GM20000 (cell line): ENCODE data around the gene LNX1.

Experiments
- DNase-seq: peaks from one replicate; pipeline ENCODE4 v3.0.0; 2012; ENCODE audit warnings: low spot score
- TF ChIP-seq, protein P1 (sequence below): IDR thresholded peaks from 2 replicates; pipeline ENCODE4 v1.5.1; 2012; ENCODE audit warnings: mild to moderate bottlenecking, control low read depth; ENCODE audit errors: extremely low read depth, missing control alignments

Gene LNX1

DNA sequence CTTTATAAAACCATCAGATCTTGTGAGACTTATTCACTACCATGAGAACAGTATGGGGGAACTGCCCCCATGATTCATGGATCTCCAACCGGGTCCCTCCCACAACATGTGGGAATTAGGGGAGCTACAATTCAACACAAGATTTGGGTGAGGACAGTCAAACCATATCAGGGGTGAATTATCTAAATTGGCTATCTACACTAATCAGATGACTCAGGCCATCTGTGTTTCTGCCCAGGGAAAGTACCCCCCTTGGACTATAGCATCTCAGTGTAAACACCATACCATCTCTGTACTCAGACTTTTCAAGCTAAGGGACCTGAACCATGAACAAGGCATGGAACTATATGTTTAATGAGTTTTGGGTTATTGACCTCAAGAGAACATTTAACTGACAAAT is 76.8 kb downstream of the LNX1 start:
- TF ChIP-seq, protein P1, sequence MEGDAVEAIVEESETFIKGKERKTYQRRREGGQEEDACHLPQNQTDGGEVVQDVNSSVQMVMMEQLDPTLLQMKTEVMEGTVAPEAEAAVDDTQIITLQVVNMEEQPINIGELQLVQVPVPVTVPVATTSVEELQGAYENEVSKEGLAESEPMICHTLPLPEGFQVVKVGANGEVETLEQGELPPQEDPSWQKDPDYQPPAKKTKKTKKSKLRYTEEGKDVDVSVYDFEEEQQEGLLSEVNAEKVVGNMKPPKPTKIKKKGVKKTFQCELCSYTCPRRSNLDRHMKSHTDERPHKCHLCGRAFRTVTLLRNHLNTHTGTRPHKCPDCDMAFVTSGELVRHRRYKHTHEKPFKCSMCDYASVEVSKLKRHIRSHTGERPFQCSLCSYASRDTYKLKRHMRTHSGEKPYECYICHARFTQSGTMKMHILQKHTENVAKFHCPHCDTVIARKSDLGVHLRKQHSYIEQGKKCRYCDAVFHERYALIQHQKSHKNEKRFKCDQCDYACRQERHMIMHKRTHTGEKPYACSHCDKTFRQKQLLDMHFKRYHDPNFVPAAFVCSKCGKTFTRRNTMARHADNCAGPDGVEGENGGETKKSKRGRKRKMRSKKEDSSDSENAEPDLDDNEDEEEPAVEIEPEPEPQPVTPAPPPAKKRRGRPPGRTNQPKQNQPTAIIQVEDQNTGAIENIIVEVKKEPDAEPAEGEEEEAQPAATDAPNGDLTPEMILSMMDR: no peak
- DNase-seq: no peak

DNA sequence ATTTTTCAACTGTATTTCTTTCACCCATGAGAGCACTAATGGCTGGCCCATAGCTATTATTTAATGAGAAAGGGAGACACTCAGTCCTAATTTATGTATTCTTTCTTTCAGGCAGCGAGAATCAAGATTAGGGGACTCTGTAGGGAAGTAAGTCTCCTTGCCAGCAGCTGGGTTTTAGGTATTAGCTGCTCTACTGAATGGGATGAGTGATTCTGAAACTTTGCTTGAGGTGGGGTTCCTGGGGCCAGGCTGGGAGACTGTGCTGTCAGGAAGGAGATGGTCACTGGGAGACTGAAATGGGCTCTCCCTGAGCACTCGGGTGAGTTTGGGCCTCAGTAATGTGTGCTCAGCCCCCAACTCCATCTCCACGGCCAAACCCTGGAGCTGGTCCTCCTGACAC is 78.7 kb downstream of the LNX1 start:
- no peak for DNase-seq
- TF ChIP-seq, protein P1: no peak

DNA sequence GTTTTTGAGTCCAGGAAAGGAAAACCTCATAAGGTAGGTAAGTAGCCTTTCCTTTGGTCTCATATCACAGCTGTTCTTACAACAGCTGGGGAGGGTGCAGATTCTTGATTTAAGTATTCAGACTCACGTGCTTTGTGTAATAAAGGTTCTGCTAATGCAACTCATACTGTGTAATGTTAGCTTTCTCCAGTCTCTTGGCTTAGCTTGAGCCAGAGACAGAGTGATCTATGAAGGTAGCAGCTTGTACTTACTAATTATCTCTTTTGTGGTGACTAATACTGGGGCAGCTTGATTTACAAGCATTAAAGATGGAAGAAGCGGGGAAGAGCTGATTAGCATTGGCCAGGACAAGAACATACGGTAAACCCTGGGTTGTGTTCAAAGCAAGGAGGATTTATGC is 80.3 kb downstream of the LNX1 start:
- TF ChIP-seq, protein P1: no peak
- no peak for DNase-seq

DNA sequence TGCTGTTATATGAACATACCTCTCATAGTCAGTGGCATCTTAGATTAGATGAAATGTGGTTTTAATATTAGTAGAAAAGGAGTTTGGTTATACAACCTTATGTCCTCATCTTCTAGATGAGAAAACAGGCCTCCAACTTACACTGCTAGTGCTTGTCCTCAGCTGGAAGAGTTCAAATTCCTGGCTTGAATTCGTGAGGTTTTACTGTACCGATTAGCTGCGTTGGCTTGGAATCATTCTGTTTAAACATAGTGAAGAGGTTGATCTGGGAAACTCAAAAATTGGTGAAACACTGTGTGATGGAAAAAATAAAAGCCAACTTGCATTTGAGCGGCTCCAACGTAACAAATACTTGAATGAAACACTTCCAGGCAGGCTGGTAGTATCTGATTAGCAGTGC is 81.0 kb downstream of the LNX1 start:
- TF ChIP-seq, protein P1: no peak
- no peak for DNase-seq

DNA sequence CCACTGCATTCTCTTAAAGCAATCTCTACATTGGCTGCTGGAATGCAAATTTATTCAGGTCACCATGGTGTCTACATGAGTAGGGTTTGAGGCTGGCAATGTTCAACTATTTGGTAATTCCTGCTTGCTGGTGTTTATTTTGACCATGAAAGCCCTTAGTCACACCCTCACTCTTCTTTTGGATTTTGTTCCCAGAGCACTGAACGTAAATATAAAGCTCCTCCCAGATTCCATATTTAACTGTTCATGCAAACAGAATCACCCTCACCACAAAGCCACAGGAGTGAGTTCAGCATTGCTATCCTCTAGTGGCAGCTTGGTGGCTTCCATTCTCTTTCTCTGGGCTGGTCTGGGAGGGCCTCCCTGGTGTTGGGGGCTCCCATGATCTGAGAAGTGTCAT is 82.8 kb downstream of the LNX1 start:
- DNase-seq: no peak
- TF ChIP-seq, protein P1: no peak

DNA sequence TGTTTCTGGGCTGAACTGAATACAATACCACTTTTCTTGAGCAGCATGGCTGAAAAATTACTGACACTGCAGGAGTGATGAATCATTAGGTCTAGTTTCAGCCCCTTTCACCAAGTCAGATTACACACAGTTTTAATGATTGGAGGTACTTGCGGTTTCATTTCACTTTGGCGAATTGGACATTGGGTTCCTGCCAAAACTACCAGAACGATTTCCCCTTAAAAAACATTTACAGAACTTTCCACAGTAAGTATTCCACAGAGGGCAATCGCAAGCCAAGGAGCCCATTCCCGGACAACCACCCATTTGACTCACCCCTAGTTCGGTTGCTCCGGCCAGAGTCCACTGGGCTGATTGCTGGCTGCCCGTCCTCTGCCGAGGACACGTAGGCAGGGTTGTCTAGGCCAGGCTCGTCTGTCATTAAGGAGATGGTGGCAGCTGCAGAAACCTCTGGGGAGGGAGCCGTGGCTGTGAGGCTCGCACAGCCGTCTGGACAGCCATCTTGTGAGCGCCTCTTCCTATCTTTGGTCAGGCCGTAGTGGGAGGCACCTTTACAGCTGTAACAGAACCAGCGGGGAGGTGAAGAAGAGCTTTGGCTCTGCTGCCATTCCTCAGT is 83.5 kb downstream of the LNX1 start:
- TF ChIP-seq, protein P1: no peak
- DNase-seq: no peak

DNA sequence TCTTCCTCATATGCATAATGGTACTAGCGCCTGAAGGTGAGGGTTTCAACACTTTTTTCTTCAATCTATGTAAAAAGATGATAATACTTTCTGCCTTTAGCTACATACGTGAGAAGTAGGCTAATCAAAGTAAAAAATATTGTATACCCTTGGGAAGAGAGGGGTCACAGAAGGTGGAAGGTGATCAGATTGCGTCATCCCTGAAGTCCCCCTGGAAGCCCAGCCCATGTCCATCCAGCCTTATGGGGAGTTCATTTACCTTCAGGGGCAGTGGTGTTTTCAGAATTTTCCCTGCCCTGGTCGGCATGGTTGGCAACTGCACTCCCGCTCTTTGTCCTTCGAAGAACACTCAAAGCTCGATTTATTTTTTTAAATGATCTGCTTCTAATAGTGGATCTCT is 84.2 kb downstream of the LNX1 start:
- TF ChIP-seq, protein P1: no peak
- no peak for DNase-seq

DNA sequence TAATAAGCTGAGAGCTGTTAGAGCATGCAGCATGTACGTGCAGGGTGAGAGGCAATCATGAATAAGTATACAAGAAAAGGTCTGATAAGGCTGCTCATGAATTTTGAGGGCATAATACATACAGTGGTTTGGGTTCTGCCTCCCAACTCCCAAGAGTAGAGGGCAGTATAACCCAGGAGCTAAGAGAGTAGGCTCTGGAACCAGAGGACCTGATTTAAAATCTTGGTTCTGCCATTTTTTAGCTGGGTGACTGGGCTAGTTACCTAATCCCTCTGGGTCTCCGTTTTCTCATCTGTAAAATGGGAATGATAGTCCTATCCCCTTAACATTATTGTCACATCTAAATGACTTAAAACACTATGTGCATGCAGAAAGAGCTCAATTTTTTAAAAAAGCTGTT is 85.3 kb downstream of the LNX1 start:
- TF ChIP-seq, protein P1: no peak
- DNase-seq: no peak
